Loucy (cell line): ENCODE results near the gene ODC1.

Experiments
- H2AFZ ChIP-seq: fragments of 200-600 bp; sonication (generic); 2 replicates; pipeline ENCODE4 v1.6.0; 2016; ENCODE audit warnings: antibody characterized with exemption, mild to moderate bottlenecking, low read length, moderate library complexity
- H3F3A ChIP-seq: fragments of 200-600 bp; 2 replicates; pipeline ENCODE4 v1.6.0; 2016; ENCODE audit warnings: antibody characterized with exemption, low read depth, mild to moderate bottlenecking
- H3K27me3 ChIP-seq: fragments of 200-600 bp; sonication (generic); 2 replicates; pipeline ENCODE4 v1.6.1; 2014; ENCODE audit warnings: low read length, mild to moderate bottlenecking; ENCODE audit not compliant: insufficient read depth, poor library complexity, severe bottlenecking
- H3K36me3 ChIP-seq: fragments of 200-600 bp; sonication (generic); 2 replicates; pipeline ENCODE4 v1.6.1; 2016; ENCODE audit warnings: low read length; ENCODE audit not compliant: insufficient read depth
- H3K4me1 ChIP-seq: fragments of 200-600 bp; sonication (generic); 2 replicates; pipeline ENCODE4 v1.5.1; 2014; ENCODE audit warnings: low read length, mild to moderate bottlenecking; ENCODE audit not compliant: insufficient read depth, poor library complexity, severe bottlenecking
- H3K4me2 ChIP-seq: fragments of 200-600 bp; sonication (generic); 2 replicates; pipeline ENCODE4 v1.6.0; 2014; ENCODE audit warnings: antibody characterized with exemption, low read length, low read depth, mild to moderate bottlenecking; ENCODE audit not compliant: poor library complexity, severe bottlenecking
- H3K4me3 ChIP-seq: fragments of 200-600 bp; sonication (generic); 2 replicates; pipeline ENCODE4 v1.5.1; 2014; ENCODE audit warnings: low read length, mild to moderate bottlenecking, mixed read lengths; ENCODE audit not compliant: poor library complexity, severe bottlenecking
- H3K79me2 ChIP-seq: fragments of 200-600 bp; sonication (generic); 2 replicates; pipeline ENCODE4 v1.6.1; 2014; ENCODE audit warnings: low read length; ENCODE audit not compliant: insufficient read depth
- H3K9ac ChIP-seq: fragments of 200-600 bp; sonication (generic); 2 replicates; pipeline ENCODE4 v1.6.0; 2014; ENCODE audit warnings: mild to moderate bottlenecking, low read depth, low read length, moderate library complexity; ENCODE audit not compliant: poor library complexity, severe bottlenecking
- H3K9me2 ChIP-seq: fragments of 200-600 bp; sonication (generic); replicated peaks from 2 replicates; pipeline ENCODE4 v1.6.1; 2016; ENCODE audit warnings: low read depth, low read length, mixed read lengths
- H3K9me3 ChIP-seq: fragments of 200-600 bp; sonication (generic); 2 replicates; pipeline ENCODE4 v1.6.1; 2014; ENCODE audit warnings: mild to moderate bottlenecking, antibody characterized with exemption, low read length, low read depth; ENCODE audit not compliant: insufficient read depth
- H4K20me1 ChIP-seq: fragments of 200-600 bp; sonication (generic); 2 replicates; pipeline ENCODE4 v1.6.0; 2014; ENCODE audit warnings: antibody characterized with exemption, low read length, mild to moderate bottlenecking; ENCODE audit not compliant: insufficient read depth, poor library complexity, severe bottlenecking
- EZH2phosphoT487 ChIP-seq: fragments of 200-600 bp; IDR thresholded peaks from 2 replicates; pipeline ENCODE4 v1.6.1; 2018; ENCODE audit warnings: antibody characterized with exemption, mild to moderate bottlenecking, moderate library complexity, borderline replicate concordance
- TF ChIP-seq, protein P1 (sequence below): fragments of 200-600 bp; sonication (generic); conservative IDR thresholded peaks from 2 replicates; pipeline ENCODE4 v1.5.1; 2014; ENCODE audit warnings: mild to moderate bottlenecking, antibody characterized with exemption, low read length

ODC1 gene

DNA sequence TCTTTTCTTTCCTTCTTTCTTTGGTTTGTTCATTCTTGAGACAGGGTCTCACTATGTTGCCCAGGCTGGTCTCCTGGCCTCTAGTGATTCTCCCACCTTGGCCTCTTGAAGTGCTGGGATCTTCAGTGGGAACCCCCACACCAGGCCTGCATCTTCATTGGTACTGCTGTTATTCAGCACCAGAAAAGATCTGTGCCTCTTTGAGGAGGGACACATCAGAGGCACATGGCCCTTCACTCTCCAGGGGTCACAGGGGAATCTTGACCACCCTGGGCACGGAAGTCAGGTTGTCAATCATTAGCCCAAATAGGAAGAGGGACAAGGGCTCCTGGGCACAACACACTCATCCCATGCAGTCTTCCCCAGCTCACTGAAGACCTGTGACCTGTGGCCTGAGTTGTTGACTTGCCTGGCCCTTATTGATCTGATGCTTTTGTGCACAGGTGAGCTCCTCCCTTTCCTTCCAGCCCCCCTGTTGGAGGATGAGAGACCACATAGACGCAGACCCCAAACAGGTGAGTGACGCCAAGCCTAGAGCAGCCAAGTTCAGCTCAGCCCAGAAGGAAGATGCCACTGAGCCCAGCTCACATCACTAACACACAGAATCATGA lies 33.0 kb upstream of the ODC1 start:
- Histone ChIP-seq H3K9me2 (no peaks in the 10 kb centered on the region), H3K4me3 (no peak overlapping the region), H3F3A (no peaks in the 10 kb centered on the region), H3K36me3 (no peaks in the 10 kb centered on the region), H4K20me1 (no peaks in the 10 kb centered on the region), H2AFZ (no peak overlapping the region), H3K4me2 (no peak overlapping the region), H3K9ac (no peak overlapping the region), H3K27me3 (no peaks in the 10 kb centered on the region), H3K79me2 (no peaks in the 10 kb centered on the region), H3K9me3 (no peaks in the 10 kb centered on the region), H3K4me1 (no peaks in the 10 kb centered on the region)
- TF ChIP-seq, protein P1, sequence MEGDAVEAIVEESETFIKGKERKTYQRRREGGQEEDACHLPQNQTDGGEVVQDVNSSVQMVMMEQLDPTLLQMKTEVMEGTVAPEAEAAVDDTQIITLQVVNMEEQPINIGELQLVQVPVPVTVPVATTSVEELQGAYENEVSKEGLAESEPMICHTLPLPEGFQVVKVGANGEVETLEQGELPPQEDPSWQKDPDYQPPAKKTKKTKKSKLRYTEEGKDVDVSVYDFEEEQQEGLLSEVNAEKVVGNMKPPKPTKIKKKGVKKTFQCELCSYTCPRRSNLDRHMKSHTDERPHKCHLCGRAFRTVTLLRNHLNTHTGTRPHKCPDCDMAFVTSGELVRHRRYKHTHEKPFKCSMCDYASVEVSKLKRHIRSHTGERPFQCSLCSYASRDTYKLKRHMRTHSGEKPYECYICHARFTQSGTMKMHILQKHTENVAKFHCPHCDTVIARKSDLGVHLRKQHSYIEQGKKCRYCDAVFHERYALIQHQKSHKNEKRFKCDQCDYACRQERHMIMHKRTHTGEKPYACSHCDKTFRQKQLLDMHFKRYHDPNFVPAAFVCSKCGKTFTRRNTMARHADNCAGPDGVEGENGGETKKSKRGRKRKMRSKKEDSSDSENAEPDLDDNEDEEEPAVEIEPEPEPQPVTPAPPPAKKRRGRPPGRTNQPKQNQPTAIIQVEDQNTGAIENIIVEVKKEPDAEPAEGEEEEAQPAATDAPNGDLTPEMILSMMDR, result no peak
- no peak for TF ChIP-seq EZH2phosphoT487

DNA sequence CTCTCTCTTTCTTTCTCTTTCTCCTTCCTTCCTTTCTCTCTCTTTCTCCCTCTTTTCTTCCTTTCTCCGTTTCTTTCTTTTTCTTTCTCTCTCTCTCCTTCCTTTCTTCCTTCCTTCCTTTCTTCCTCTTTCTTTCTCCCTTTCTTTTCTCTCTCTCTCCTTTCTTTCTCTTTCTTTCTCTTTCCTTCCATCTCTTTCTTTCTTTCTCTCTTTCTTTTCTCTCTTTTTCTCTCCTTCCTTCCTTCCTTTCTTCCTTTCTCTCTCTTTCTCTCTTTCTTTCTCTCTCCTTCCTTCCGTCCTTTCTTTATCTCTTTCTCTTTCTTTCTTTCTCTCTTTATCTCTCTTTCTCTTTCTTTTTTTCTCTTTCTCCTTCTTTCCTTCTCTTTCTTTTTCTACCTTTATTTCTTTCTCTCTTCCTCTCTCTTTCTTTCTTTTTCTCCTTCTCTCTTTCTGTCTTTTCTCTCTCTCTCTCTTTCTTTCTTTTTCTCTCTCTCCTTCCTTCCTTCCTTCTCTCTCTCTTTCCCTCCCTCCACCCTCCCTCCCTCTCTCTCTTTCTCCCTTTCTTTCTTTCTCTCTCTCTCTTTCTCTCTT lies 32.3 kb upstream of the ODC1 start:
- Histone ChIP-seq H2AFZ (no peak overlapping the region), H4K20me1 (no peaks in the 10 kb centered on the region), H3K4me2 (no peak overlapping the region), H3K4me1 (no peaks in the 10 kb centered on the region), H3F3A (no peaks in the 10 kb centered on the region), H3K79me2 (no peaks in the 10 kb centered on the region), H3K4me3 (no peak overlapping the region), H3K9me3 (no peaks in the 10 kb centered on the region), H3K9me2 (no peaks in the 10 kb centered on the region), H3K9ac (no peak overlapping the region), H3K27me3 (no peaks in the 10 kb centered on the region), H3K36me3 (no peaks in the 10 kb centered on the region)
- TF ChIP-seq EZH2phosphoT487, result no peak
- TF ChIP-seq, protein P1, result no peak

DNA sequence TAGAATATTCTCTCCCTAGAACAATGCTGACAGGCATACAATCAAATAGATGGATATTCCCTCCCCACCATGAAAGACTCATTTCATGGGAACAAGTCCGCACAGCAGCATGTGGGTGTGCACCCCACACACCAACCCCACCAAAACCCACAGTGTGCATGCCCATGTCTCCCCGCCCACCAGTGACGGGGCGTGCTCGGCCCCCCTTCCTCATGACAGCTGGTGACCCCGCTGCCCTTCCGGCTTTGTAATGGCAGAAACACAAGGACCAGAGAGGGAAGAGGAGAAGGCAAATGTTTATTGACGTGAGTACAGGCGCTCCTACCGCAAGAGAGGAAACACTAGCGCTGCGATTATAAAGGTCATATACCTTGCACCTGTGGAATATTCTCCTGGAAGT lies 30.8 kb upstream of the ODC1 start:
- H3K9ac ChIP-seq, result no peak overlapping the region
- H2AFZ ChIP-seq, result no peak overlapping the region
- H3K9me2 ChIP-seq, result no peaks in the 10 kb centered on the region
- TF ChIP-seq, protein P1, result no peak
- TF ChIP-seq EZH2phosphoT487, result no peak
- H3K4me1 ChIP-seq, result no peaks in the 10 kb centered on the region
- no peak overlapping the region for H3K4me3 ChIP-seq
- H4K20me1 ChIP-seq, result no peaks in the 10 kb centered on the region
- no peaks in the 10 kb centered on the region for H3K36me3 ChIP-seq
- no peaks in the 10 kb centered on the region for H3K79me2 ChIP-seq
- no peaks in the 10 kb centered on the region for H3F3A ChIP-seq
- no peaks in the 10 kb centered on the region for H3K9me3 ChIP-seq
- H3K4me2 ChIP-seq, result no peak overlapping the region
- no peaks in the 10 kb centered on the region for H3K27me3 ChIP-seq
